ENCODE data around the gene FRRS1.

The FRRS1 gene

GRCh38 chr1:99728494-99729235 is 37.8 kb downstream of the FRRS1 start:
- peak; percentile 18 for DNase-seq (ENCODE audit: low spot score)

- DNase-seq (ENCODE audit: low spot score), result no peak
Observed at GRCh38 chr1:99727575-99728185, 38.8 kb downstream of the FRRS1 start.

- DNase-seq (ENCODE audit: low spot score), result no peak
Observed at GRCh38 chr1:99726818-99727217, 39.6 kb downstream of the FRRS1 start.

- DNase-seq (ENCODE audit: low spot score), result no peak
Observed at GRCh38 chr1:99726407-99726806, 40.0 kb downstream of the FRRS1 start.

GRCh38 chr1:99725996-99726395 is 40.4 kb downstream of the FRRS1 start:
- DNase-seq (ENCODE audit: low spot score), result no peak

- DNase-seq (ENCODE audit: low spot score), result no peak
Observed at GRCh38 chr1:99723251-99723650, 43.2 kb downstream of the FRRS1 start.

GRCh38 chr1:99717005-99717404 is 49.4 kb downstream of the FRRS1 start:
- no peak for DNase-seq (ENCODE audit: low spot score)

GRCh38 chr1:99713006-99713405 is 53.4 kb downstream of the FRRS1 start:
- DNase-seq (ENCODE audit: low spot score), result no peak

- DNase-seq (ENCODE audit: low spot score), result no peak
Observed at GRCh38 chr1:99710994-99711393, 55.4 kb downstream of the FRRS1 start.

- DNase-seq (ENCODE audit: low spot score), result peak; percentile 65
Observed at GRCh38 chr1:99707535-99708142, 58.8 kb downstream of the FRRS1 start.

GRCh38 chr1:99705385-99705784 is 61.0 kb downstream of the FRRS1 start:
- no peak for DNase-seq (ENCODE audit: low spot score)

- DNase-seq (ENCODE audit: low spot score), result peak; percentile 38
Observed at GRCh38 chr1:99704356-99704816, 62.0 kb downstream of the FRRS1 start.

GRCh38 chr1:99702221-99702620 is 64.2 kb downstream of the FRRS1 start:
- no peak for DNase-seq (ENCODE audit: low spot score)

GRCh38 chr1:99700020-99700419 is 66.4 kb downstream of the FRRS1 start:
- no peak for DNase-seq (ENCODE audit: low spot score)

- no peak for DNase-seq (ENCODE audit: low spot score)
Observed at GRCh38 chr1:99697580-99697979, 68.9 kb downstream of the FRRS1 start.

- DNase-seq (ENCODE audit: low spot score), result no peak
Observed at GRCh38 chr1:99696616-99697015, 69.8 kb downstream of the FRRS1 start.

- DNase-seq (ENCODE audit: low spot score), result no peak
Observed at GRCh38 chr1:99691175-99691574, 75.3 kb downstream of the FRRS1 start.

GRCh38 chr1:99685516-99686180 is 80.8 kb downstream of the FRRS1 start:
- DNase-seq (ENCODE audit: low spot score), result peak; percentile 27

GRCh38 chr1:99682291-99682751 is 84.1 kb downstream of the FRRS1 start:
- DNase-seq (ENCODE audit: low spot score), result no peak

- DNase-seq (ENCODE audit: low spot score), result no peak
Observed at GRCh38 chr1:99681583-99681982, 84.9 kb downstream of the FRRS1 start.

GRCh38 chr1:99680270-99680669 is 86.2 kb downstream of the FRRS1 start:
- DNase-seq (ENCODE audit: low spot score), result no peak

GRCh38 chr1:99677416-99677815 is 89.0 kb downstream of the FRRS1 start:
- no peak for DNase-seq (ENCODE audit: low spot score)

GRCh38 chr1:99676876-99677275 is 89.6 kb downstream of the FRRS1 start:
- DNase-seq (ENCODE audit: low spot score), result no peak

Measured in hematopoietic multipotent progenitor cell treated with erythropoietin and hydrocortisone succinate and interleukin-3 and kit ligand, for 15 days (in vitro differentiated cells).